CD4-positive, alpha-beta T cell treated with Interleukin-6 at 100 ng/mL for 8 hours (primary cell): ENCODE measurements around the gene LRRC8E.
"Not testable (repeated sequence)": the region's sequence is repeated elsewhere in the genome, so short reads cannot be mapped to it uniquely, and the experiment has no call there.

ENCODE experiments used
- DNase-seq: peaks from one replicate; pipeline ENCODE4 v3.0.0-alpha.2; 2020; ENCODE audit warnings: mixed read lengths, low spot score

LRRC8E gene

DNA sequence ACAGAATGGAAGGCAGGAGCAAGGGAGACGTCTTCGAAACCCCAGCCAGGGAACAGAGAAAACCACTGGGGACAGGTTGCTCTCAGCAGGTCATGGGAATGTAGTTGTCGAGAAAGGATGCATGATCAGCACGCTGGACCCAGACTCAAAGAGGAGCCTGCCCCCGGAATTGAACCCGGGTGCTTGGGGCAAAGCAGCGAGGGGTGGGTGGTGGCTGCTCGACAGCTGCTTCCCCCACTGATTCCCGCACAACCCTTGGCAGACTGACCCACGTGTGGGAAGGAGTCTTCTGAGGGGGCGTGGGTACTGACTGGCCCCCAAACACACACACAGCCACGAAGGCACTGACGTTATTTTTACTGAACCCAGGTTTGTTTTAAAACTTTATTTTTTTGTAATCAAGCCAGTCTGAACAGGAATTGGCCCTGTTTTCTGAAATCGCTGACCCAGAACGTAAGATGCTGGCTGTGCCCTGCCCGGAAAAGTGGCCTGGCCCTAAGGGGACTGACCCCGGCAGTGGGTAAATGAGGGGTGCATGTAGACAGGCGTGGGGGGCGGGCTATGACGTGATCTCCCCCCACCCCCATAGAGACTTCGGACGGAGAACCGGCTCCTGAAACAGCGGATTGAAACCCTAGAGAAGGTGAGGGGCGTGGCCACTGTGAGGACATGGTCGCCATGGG is 32.7 kb upstream of the LRRC8E start:
- DNase-seq, result no peak

DNA sequence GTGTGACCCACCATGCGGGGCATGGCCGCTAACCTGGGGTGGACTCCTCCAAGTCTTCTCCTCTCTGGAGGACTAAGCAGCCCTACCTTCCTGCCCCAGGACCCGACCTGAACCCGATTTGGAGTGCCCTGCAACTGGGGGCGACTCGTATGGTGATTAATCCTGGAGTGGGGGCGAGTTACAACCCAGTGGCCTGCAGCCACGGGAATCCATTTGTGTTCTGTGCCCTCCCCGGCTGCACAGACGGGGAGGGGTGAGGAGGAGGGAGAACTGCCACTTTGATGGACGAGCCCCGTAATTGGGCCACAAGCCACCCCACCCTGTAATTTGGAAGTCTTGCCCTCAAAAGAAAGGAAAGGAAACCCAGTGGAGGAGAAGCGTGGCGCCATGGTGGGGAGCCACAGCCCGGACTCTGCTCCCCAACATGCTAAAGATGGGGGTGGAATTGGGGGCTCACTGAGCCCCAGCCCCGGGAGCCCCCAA is 32.2 kb upstream of the LRRC8E start:
- DNase-seq, result no peak

DNA sequence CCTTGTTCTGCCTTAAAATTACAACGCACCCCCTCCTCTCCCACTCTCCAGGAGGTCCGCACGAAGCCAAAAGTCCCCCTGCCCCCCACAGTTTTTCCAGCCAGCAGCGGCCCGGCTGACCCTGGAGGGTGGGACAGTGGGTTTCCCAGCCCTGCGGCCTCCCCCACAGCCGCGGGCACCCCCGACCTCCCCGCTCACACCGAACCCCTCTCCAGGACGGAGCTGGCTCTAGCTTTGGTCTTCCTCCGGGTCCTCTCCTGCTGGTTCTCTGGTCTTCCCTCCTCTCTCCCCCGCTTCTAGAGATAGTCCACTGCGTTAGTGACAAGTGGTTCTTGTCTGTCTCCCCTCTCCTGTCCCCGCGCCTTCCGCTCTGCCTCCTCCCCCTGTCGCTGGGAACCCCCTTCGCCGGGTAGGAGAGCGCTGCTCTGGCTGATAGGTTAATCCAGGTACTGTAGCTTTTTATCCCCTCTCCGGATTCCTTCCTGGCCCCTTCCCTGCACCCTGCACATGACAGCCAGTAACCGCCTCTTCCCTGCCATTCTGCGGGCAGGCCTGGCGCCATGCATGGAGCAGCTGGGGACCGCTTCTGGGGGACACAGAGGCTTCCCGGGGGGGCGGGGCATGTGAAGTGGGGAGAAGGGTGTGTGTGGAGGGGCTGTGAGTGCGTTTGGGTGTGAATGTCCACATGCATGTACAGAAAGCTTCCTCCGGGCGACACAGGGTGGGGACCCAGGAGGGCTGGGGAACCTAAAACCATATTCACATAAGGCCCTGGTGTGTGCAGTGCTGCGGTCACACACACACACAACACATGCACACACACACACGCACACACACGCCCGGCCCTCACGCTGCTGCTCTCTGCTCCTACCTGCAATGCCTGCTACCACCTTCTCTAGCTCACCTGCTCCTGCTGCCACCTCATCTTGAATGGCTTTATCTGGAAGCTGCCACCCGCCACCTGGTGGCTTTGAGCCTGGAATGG is 31.3 kb upstream of the LRRC8E start:
- DNase-seq, result no peak

DNA sequence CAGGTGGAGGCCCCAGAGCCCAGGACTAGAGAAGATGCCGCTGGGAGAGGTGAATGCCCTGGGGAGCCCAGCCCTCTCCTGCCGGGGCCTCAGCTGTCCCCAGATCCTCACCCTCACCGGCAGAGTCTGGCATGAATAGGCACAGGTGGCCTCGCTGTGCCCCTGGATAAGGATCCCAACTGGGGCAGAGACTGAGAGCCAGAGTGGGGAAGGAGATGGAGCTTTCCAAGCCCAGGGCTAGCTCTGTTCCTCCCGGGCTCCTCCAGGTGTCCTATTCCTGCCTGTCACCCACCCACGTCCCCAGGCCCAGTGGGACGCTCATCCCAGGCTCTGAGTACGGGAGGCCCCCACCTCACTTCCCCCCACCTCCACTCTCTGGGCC is 30.6 kb upstream of the LRRC8E start:
- no peak for DNase-seq

DNA sequence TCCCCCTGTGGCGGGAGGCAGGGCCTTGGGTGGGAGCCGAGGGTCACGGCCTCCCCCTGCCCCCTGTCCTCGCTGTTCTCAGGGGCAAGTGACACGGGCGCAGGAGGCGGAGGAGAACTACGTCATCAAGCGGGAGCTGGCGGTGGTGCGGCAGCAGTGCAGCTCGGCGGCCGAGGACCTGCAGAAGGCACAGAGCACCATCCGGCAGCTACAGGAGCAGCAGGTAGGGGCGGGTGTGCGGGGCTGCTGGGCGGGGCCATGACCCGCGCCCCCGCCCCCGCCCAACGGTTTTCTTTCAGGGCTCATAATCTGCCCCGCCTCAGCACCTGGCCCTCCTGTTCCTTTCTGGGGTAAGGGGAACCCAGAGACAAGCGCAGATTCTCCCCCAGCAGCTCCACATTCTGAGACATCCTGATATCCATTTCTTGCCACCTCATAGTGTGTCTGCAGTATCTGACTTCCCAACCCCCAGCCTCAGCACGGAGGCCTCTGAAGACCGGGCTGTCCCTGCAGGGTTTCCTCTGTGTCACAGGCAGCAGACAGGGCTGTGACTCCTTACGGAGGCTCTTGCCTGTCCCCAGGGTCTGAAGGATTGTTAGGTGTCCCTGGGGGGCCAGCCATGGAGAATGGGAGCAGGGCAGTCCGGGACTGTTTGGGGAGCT is 30.1 kb upstream of the LRRC8E start:
- no peak for DNase-seq

DNA sequence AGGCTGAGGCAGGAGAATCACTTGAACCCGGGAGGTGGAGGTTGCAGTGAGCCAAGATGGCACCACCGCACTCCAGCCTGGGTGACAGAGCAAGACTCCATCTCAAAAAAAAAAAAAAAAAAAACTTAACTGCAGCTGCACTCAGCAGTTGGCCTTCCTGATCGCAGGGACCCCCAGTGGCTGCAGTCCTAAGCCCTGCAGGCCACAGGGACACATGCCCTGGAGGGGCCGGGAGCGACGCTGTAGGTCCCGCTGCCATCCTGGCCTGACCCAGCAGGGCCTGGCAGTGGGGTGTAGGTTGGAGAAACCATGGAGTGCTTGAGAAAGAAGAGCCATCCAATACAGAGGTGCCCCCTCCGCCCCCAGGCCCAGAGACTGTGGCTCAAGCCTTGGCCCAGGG is 29.2 kb upstream of the LRRC8E start:
- not testable (repeated sequence) for DNase-seq

DNA sequence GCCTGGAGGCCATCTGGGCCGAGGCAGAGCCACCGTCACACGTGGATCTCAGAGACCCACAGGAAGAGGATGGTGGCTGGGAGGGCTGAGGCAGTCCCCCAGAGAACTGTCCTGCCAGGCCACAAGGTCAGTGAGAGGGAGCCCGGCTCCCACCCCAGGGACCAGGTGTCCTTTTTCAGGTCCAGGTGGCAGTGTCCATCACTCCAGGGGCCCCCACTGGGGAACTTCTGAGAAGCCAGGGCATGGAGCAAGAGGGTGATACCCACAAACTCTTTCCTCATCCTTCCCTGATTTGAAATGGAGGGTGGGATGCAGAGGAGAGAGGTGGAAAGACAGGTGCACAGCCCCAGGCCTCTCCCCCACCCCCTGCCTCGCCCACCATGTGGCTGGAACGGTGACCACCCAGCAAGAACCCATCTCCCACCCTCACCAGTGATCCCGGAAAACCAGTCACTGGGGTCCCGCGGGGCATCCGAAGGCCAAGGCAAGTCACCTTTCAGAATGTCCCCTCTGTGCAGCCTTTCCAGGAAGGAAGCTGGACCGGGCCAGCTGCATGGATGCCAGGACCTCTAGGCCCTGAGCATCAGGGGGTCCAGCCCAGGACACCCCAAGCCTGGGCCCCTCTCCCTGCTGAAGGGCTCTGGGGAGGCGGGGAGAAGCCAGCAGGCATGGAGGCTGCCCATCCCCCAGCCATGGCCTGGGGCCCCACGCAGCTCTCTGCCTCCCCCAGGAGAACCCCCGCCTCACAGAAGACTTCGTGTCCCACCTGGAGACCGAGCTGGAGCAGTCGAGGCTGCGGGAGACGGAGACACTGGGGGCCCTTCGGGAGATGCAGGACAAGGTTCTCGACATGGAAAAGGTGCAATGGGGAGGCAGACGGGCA is 28.2 kb upstream of the LRRC8E start:
- no peak for DNase-seq

DNA sequence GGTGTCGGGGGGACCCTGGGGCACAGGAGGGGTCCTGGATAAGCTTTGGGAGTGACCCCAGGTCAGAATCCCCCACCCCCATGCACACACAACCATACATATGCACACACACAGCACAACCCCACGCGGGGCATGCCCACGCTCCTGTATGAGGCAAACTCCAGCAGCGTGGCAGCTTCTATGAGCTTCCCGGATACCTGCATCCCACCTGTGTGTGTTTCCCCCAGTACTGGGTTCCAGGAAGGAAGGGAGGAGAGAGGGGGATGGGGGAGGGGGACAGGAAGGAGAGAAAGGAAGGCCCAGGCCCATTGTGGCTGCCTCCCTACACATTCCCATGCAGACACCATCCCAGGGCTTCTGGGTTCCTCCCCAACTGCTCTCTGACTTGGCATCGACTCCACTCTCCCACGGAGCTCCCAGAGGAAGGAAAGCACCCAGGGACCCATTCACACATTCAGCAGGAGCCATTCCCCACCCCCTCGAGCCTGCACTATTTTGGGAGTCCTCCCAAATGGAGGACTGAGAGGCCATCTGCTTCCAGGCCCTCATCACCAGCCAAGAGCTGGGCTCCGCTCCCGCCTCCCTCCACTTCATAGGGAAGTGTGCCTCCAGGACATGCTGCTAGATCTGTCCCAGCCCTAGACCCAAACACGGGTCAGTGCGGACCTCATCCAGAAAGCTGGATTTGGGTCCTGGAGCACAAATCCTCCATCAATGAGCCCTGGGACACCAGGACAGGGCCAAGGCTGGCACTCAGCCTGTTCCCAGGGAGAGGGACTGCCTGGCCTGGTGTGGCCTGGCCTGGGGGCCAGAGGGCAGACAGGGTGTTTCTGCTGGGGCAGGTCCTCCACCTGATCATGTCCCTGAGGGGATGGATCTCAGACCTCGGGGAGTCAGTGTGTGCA is 27.3 kb upstream of the LRRC8E start:
- no peak for DNase-seq

DNA sequence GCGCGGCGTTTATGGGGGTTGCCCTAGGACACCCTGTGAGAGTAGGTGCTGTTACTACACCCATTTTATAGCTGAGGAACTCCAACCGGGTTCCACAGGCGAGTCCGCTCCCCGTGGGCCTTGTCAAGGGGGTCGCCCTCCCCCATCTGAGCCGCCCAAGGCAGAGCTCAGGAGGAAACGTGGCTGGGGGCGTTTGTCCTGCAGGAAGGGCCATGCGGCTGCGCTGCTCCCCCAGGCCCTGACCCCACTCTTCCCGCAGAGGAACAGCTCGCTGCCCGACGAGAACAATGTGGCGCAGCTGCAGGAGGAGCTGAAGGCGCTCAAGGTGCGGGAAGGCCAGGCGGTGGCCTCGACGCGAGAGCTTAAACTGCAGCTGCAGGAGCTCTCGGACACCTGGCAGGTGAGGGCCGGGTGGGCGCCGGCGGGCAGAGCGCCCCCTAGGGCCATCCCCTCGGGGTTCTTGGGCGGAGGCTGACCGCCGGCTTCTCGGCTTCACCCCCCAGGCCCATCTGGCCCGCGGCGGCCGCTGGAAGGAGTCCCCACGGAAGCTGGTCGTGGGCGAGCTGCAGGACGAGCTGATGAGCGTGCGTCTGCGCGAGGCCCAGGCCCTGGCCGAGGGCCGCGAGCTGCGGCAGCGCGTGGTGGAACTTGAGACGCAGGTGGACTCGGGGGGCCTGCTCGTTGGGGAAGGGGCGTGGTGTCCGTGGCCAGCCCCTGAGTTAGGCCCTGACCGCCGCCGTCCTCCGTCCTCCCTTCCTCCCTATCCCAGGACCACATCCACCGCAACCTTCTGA is 26.5 kb upstream of the LRRC8E start:
- no peak for DNase-seq

DNA sequence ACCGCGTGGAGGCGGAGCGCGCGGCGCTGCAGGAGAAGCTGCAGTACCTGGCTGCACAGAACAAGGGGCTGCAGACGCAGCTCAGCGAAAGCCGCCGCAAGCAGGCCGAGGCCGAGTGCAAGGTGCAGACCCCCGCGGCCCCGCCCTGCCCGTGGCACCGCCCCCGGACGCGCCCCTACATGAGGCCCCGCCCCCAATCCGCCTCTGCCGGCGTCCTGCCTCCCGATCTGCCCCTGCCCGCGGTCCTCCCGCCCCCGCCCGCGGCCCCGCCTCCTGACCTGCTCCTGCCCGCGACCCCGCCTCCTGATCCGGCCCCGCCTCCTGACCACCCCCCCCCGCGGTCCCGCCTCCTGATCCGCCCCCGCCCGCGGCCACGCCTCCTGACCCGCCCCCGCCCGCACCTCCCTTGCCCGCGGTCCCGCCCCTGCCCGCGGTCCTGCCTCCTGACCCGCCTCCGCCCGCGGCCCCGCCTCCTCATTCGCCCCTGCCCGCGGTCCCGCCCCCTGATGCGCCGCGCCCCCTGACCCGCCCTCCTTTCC is 25.8 kb upstream of the LRRC8E start:
- peak; percentile 72 for DNase-seq

DNA sequence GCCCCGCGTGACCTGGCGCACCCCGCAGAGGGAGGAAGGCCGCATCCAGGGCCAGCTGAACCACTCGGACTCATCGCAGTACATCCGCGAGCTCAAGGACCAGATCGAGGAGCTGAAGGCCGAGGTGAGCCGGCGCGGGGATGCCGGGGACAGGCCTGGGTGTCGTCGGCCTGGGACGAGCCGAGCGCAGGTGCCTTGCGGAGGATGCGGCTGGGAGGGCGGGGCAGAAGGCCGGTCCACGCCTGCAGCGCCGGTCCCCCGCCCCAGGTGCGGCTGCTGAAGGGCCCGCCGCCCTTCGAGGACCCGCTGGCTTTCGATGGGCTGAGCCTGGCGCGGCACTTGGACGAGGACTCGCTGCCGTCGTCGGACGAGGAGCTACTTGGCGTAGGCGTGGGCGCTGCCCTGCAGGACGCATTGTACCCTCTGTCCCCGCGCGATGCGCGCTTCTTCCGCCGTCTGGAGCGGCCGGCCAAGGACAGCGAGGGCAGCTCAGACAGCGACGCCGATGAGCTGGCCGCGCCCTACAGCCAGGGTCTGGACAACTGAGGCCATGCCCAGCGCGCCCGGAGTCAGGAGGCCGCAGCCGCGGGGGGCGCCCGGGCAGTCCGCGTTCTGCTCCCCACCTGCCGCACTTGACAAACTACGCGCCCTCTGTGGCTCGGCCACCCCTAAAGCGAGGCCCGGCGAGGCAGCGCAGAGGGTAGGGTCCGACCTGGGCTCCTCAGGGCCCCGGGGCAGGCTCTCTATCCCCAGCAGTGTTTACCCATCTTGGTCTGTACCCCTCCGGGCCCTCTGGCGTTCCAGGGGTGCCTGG is 24.9 kb upstream of the LRRC8E start:
- DNase-seq, result no peak

DNA sequence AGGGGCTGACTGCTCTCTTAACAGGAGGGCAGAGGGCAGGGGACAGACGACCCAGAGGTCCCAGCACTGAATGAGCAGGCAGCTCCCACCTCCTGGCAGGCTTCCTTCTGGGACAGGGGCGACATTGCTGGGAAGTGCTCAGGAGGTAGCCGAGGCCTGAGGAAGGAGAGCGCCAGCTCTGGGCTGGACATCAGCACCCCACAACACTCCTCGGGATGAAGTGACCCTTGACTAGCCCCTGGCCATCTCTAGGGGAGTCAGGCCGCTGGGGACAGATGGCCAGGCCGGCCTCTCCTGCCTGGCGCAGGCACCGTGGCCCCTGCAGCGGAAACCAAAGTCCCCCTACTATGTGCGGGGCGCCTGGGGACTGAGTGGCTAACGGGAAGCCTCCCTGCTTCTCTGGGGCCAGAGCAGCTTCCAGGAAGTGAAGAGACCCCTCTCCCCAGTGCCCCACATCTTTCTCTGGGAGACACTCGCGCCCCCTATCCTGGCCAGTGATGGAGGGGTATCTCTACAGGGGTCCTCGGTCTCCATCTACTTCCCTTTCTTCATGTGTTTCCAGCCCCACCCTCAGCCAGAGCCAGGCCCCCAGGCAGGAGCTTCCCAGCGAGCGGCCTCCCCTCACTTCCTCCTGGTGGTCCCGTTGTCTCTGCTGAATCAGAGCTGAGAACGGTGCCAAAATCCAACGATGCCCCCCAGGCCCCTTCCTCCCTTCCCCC is 24.2 kb upstream of the LRRC8E start:
- no peak for DNase-seq

DNA sequence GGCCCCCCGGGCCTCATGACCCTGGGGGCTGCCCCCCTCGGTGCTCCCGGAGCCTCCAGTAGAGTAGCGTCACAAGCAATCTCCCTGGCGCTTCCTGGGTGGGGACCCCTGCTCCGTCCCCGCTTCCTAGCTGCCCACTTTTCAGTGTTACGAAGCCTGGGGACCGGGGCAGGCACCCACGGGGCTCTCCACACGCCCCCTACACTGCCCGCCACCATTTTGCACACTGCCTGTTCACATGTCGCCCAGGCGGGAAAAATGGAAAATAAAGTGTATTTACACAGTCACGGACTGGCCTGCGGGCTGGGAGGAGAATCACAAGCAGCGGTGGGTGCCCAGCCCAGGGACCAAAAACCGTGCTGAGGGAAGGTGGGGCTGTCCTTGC is 23.6 kb upstream of the LRRC8E start:
- no peak for DNase-seq

DNA sequence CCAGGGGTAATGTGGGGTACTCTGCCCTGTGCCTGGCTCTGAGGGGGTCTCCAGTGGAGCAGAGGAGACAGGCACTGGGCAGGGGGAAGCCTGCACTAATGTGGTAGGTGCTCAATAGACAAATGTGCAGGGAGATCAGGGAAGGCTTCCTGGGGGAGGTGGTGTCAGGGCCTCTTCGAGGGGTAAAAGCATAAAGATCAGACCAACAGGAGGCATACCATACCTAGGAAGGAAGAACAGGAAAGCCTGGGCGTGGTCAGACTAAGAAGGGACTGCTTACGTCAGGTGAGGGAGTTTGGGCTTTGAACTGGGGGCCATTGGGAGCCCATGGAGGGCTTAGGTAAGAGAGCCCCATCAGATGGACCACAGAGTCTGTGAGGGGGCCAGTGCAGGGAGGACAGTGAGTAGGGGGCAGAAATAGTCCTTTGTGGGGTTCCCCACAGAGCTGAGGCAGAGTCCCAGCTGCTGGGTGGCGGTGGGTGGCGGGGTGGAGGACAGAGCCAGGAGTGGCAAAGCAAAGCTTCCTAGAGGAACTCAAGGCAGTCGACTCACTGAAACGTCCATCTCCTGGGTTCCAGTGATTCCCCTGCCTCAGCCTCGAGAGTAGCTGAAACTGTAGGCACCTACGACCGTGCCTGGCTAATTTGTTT is 22.9 kb upstream of the LRRC8E start:
- DNase-seq, result no peak

DNA sequence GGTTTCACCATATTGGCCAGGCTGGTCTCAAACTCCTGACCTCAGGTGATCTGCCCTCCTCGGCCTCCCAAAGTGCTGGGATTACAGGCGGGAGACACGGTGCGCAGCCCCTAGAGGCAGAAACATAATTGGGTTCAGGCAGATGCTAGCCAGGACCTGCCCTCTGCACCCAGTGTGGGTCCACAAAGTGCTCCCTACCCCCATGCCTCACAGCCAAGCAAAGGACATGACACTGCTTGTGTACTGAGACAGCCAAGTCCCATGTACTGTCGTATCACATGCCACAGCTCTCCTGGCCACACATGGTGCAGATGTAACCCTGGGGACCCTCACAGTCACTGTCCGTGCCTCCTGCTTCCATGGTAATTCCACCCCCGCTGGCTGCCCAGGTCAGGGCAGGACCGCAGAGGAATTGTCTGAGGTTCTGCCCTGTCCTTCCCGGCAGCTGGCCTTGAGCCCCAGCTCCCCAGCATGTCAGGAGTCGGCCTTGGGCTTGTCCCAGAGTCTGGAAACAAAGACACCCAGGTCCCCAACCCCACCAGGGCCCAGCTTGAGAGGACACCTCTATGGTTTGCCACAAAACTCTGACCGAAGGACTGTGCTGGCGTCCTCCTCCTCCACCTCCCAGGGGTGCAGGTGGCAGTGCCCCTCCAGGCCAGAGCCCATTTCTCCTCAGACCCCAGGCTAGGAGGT is 21.8 kb upstream of the LRRC8E start:
- no peak for DNase-seq

DNA sequence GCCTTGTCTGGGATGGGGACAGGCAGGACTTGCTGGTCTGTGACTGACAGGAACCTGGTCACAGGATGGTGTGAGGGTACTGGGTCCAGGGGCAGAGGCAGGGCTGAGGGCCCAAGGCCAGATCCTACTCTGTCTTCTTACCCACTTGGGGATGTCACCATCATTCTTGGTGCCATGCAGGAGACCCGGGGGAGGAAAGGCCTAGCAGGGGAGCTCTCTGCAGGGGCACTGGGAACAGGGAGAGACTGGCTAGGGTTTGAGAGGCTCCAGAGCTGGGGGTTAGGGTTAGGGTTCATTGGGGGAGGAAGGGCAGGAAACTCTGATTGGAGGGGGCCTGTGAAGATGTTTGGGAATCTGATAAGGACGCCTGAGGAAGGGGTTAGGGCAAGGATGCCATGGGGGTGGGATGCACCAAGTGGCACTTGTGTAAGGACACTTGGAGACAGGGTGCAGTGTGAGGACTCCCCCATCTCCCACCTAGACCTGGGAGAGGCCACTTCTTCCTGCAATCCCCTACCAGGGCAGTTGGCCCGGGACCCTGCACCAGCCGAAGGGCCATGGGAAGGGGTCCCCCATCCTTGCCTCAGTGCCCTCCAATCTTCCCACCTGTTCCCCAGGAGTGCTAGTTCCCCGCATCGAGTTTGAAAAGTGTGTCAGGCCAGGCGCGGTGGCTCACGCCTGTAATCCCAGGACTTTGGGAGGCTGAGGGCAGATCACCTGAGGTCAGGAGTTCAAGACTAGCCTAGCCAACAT is 21.0 kb upstream of the LRRC8E start:
- DNase-seq, result no peak
